ENCODE results near the gene NOTUM. TPM values are rescaled to one million over a fixed set of nuclear protein-coding genes. Genes with fewer than 3 reads are reported as not detected.

Gene NOTUM
- total RNA-seq, 1 donor from 2014 or later, result not detected

- H3K9me3 ChIP-seq, result no peaks in the 10 kb centered on the region
- peaks cover 18% of the 10 kb centered on the region for H3K4me1 ChIP-seq
- TF ChIP-seq POLR2AphosphoS5 (IDR thresholded peaks at IDR 0.05; ENCODE audit: insufficient read depth in 1 of 2, low read depth in 1 of 2) (no peak), POLR2A (IDR thresholded peaks at IDR 0.05) (no peak)
- TF ChIP-seq, protein P1, sequence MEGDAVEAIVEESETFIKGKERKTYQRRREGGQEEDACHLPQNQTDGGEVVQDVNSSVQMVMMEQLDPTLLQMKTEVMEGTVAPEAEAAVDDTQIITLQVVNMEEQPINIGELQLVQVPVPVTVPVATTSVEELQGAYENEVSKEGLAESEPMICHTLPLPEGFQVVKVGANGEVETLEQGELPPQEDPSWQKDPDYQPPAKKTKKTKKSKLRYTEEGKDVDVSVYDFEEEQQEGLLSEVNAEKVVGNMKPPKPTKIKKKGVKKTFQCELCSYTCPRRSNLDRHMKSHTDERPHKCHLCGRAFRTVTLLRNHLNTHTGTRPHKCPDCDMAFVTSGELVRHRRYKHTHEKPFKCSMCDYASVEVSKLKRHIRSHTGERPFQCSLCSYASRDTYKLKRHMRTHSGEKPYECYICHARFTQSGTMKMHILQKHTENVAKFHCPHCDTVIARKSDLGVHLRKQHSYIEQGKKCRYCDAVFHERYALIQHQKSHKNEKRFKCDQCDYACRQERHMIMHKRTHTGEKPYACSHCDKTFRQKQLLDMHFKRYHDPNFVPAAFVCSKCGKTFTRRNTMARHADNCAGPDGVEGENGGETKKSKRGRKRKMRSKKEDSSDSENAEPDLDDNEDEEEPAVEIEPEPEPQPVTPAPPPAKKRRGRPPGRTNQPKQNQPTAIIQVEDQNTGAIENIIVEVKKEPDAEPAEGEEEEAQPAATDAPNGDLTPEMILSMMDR (IDR thresholded peaks at IDR 0.05), result no peak
- H3K4me3 ChIP-seq, result no peak overlapping the region
- intact Hi-C loops (cut with DNase I), result no loop called here
- no peak overlapping the region for H3K27ac ChIP-seq
- peaks cover 0 to 16% of the 10 kb centered on the region in 2 donors for H3K36me3 ChIP-seq
- no peaks in the 10 kb centered on the region for H3K27me3 ChIP-seq
- no peak for DNase-seq (ENCODE audit: extremely low spot score in 2 of 2)
These were observed 56.2 kb downstream of the NOTUM start for GRCh38 chr17:81904600-81905423.

- peaks cover 15% of the 10 kb centered on the region for H3K4me1 ChIP-seq
- no peak for TF ChIP-seq POLR2AphosphoS5 (IDR thresholded peaks at IDR 0.05; ENCODE audit: insufficient read depth in 1 of 2, low read depth in 1 of 2)
- no peak for TF ChIP-seq POLR2A (IDR thresholded peaks at IDR 0.05)
- TF ChIP-seq, protein P1 (IDR thresholded peaks at IDR 0.05), result no peak
- no peak for DNase-seq (ENCODE audit: extremely low spot score in 2 of 2)
- peaks cover 0 to 24% of the 10 kb centered on the region in 2 donors for H3K36me3 ChIP-seq
- no peak overlapping the region for H3K27ac ChIP-seq
- H3K9me3 ChIP-seq, result no peaks in the 10 kb centered on the region
- H3K27me3 ChIP-seq, result no peaks in the 10 kb centered on the region
- intact Hi-C loops (cut with DNase I), result no loop called here
- no peak overlapping the region for H3K4me3 ChIP-seq
These were observed 56.9 kb downstream of the NOTUM start for GRCh38 chr17:81903896-81904599.

DNA sequence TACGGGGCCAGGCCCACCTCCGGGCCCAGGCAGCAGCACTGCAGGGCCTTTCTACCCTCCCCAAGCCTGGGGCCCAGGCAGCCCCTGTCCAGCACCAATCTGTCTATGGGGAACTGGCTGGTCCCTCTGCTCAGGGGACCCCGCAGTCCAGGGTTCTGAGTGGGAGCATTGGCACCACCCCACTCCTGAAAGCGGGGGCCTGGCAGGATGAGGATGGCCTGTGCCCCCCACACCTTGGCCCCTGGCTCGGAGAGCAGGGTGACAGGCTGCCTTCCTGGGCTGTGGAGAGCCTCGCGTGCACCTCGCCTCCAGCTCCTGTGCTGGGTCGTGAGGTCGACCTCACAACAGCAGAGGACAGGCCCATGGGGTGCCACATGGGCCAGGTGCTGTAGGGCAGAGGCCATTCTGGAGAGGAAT lies 57.6 kb downstream of the NOTUM start:
- no peak overlapping the region for H3K27ac ChIP-seq
- TF ChIP-seq POLR2AphosphoS5 (IDR thresholded peaks at IDR 0.05; ENCODE audit: insufficient read depth in 1 of 2, low read depth in 1 of 2) (no peak), POLR2A (IDR thresholded peaks at IDR 0.05) (no peak)
- TF ChIP-seq, protein P1 (IDR thresholded peaks at IDR 0.05), result no peak
- no peak overlapping the region for H3K4me3 ChIP-seq
- H3K36me3 ChIP-seq, result peaks cover 0 to 29% of the 10 kb centered on the region in 2 donors
- intact Hi-C loops (cut with DNase I), result no loop called here
- peaks cover 15% of the 10 kb centered on the region for H3K4me1 ChIP-seq
- DNase-seq (ENCODE audit: extremely low spot score in 2 of 2), result no peak
- H3K27me3 ChIP-seq, result no peaks in the 10 kb centered on the region
- no peaks in the 10 kb centered on the region for H3K9me3 ChIP-seq

GRCh38 chr17:81902653-81903414 lies 58.2 kb downstream of the NOTUM start:
- peaks cover 0 to 35% of the 10 kb centered on the region in 2 donors for H3K36me3 ChIP-seq
- H3K4me1 ChIP-seq, result peaks cover 15% of the 10 kb centered on the region
- H3K27ac ChIP-seq, result no peak overlapping the region
- no peak for DNase-seq (ENCODE audit: extremely low spot score in 2 of 2)
- H3K27me3 ChIP-seq, result no peaks in the 10 kb centered on the region
- TF ChIP-seq, protein P1 (IDR thresholded peaks at IDR 0.05), result no peak
- TF ChIP-seq POLR2A (IDR thresholded peaks at IDR 0.05) (no peak), POLR2AphosphoS5 (IDR thresholded peaks at IDR 0.05; ENCODE audit: insufficient read depth in 1 of 2, low read depth in 1 of 2) (no peak)
- H3K9me3 ChIP-seq, result no peaks in the 10 kb centered on the region
- intact Hi-C loops (cut with DNase I), result no loop called here
- peak overlapping the region; percentile 33 to 51 for H3K4me3 ChIP-seq

Other genes starting within 250 kb of the NOTUM start
- 2.9 TPM for gene SLC25A10, start 248.9 kb downstream of the NOTUM start, total RNA-seq
- gene GCGR, start 157.0 kb downstream of the NOTUM start, total RNA-seq, result not detected
- 64.1 TPM for gene MCRIP1, start 127.9 kb downstream of the NOTUM start, total RNA-seq
- not detected for gene PPP1R27, start 126.1 kb downstream of the NOTUM start, total RNA-seq
- gene P4HB, start 100.7 kb downstream of the NOTUM start, total RNA-seq, result 463 TPM
- gene ARHGDIA, start 89.8 kb downstream of the NOTUM start, total RNA-seq, result 120 TPM
- gene ALYREF, start 69.6 kb downstream of the NOTUM start, total RNA-seq, result 78.8 TPM
- gene ANAPC11, start 69.5 kb downstream of the NOTUM start, total RNA-seq, result 135 TPM
- gene NPB, start 58.9 kb downstream of the NOTUM start, total RNA-seq, result 4.7 TPM
- gene PCYT2, start 49.8 kb downstream of the NOTUM start, total RNA-seq, result 28.0 TPM
- gene SIRT7, start 43.0 kb downstream of the NOTUM start, total RNA-seq, result 47.9 TPM
- gene MAFG, start 33.5 kb downstream of the NOTUM start, total RNA-seq, result 18.9 TPM
- gene PYCR1, start 23.9 kb downstream of the NOTUM start, total RNA-seq, result 9.1 TPM
- not detected for gene MYADML2, start 14.0 kb downstream of the NOTUM start, total RNA-seq
- 31.2 TPM for gene ASPSCR1, start 16.4 kb upstream of the NOTUM start, total RNA-seq
- gene CENPX, start 61.7 kb upstream of the NOTUM start, total RNA-seq, result 101 TPM
- 14.0 TPM for gene LRRC45, start 62.1 kb upstream of the NOTUM start, total RNA-seq
- 12.8 TPM for gene RAC3, start 70.5 kb upstream of the NOTUM start, total RNA-seq
- 106 TPM for gene DCXR, start 76.5 kb upstream of the NOTUM start, total RNA-seq
- 61.4 TPM for gene RFNG, start 90.6 kb upstream of the NOTUM start, total RNA-seq
- 80.3 TPM for gene GPS1, start 90.7 kb upstream of the NOTUM start, total RNA-seq
- 72.4 TPM for gene DUS1L, start 104.6 kb upstream of the NOTUM start, total RNA-seq
- gene FASN, start 137.0 kb upstream of the NOTUM start, total RNA-seq, result 127 TPM